Transverse colon (tissue), 4 donors: ENCODE results near the gene OXCT1.

Experiments used
- EP300 ChIP-seq: sonication (generic); formaldehyde crosslinking; IDR thresholded peaks from one replicate; pipeline ENCODE4 v1.6.1; 2017; ENCODE audit warnings: antibody characterized with exemption, low read depth
- POLR2A ChIP-seq: fragments of 450-650 bp; IDR thresholded peaks from one replicate; pipeline ENCODE4 v1.6.1; 2016; ENCODE audit warnings: antibody characterized with exemption, mild to moderate bottlenecking, moderate library complexity
- POLR2AphosphoS5 ChIP-seq, 3 donors: sonication (generic); formaldehyde crosslinking; IDR thresholded peaks; one replicate each; pipeline ENCODE4 v1.6.1; 2016; ENCODE audit warnings: antibody characterized with exemption in 3 of 3
- TF ChIP-seq, protein P1 (sequence below), 5 experiments: fragments of 200-600 bp in 3 of 5; fragments of 450-650 bp in 2 of 5; sonication (generic) in 3 of 5; IDR thresholded peaks; 1 replicate in 2 of 5; 2 replicates in 3 of 5; pipeline ENCODE4 v1.5.1; 2016 to 2017; ENCODE audit warnings: antibody characterized with exemption in 5 of 5, inconsistent platforms in 3 of 5, mild to moderate bottlenecking in 2 of 5, moderate library complexity in 1 of 5

DNA sequence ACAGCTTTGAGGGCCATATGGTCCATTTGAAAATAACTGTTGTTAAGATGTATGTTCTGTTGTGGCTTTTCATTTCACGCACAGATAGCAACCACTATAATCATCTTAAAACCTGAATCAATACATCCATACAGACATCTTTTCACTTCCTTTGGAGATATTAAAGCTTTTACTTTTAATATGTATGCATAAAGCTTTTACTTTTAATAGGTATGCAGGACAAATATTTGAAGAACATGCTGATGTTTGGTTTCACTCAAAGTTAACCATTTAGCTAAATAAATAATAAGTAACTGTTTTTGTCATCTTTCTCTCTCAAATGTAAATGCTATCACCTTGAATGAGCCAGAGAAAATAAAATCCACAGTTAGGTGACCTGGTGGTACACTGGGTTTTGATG, 108.6 kb downstream of the OXCT1 start:
- TF ChIP-seq, protein P1, sequence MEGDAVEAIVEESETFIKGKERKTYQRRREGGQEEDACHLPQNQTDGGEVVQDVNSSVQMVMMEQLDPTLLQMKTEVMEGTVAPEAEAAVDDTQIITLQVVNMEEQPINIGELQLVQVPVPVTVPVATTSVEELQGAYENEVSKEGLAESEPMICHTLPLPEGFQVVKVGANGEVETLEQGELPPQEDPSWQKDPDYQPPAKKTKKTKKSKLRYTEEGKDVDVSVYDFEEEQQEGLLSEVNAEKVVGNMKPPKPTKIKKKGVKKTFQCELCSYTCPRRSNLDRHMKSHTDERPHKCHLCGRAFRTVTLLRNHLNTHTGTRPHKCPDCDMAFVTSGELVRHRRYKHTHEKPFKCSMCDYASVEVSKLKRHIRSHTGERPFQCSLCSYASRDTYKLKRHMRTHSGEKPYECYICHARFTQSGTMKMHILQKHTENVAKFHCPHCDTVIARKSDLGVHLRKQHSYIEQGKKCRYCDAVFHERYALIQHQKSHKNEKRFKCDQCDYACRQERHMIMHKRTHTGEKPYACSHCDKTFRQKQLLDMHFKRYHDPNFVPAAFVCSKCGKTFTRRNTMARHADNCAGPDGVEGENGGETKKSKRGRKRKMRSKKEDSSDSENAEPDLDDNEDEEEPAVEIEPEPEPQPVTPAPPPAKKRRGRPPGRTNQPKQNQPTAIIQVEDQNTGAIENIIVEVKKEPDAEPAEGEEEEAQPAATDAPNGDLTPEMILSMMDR (IDR thresholded peaks at IDR 0.05) = no peak
- TF ChIP-seq POLR2A = no peak
- TF ChIP-seq POLR2AphosphoS5 (IDR thresholded peaks at IDR 0.05) = no peak
- no peak for TF ChIP-seq EP300
